ENCODE measurements around the gene BPNT1.

DNA sequence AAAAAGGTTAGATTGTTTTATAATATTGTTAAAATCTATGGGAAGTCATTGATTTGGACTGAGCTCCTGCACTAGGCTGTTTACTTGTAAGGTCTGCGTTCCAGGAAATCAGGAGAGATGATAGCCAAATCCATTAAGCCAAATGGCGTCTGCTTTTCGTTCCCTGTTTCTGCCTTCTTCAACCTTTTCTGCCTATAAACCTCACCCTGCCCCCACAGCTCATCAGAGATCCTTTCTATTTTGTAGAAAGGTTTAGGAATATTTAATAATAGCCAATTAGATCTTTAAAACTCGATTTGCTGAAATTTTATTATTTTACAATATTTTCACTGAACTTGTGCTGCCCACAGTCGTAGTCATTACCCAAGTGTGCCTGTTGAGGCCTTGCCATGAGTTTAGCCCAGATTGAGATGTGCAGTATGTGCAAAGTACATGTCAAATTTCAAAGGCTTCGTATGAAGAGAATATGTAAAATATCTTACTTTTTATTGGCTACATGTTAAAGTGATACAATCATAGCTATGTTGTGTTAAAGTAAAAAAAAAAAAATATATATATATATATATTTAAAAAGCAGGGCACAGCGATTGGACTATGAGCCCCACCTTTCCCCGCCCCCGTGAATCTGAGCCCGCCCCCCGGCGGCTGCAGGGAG lies 3.9 kb upstream of the BPNT1 start:
- TF ChIP-seq, protein P1, sequence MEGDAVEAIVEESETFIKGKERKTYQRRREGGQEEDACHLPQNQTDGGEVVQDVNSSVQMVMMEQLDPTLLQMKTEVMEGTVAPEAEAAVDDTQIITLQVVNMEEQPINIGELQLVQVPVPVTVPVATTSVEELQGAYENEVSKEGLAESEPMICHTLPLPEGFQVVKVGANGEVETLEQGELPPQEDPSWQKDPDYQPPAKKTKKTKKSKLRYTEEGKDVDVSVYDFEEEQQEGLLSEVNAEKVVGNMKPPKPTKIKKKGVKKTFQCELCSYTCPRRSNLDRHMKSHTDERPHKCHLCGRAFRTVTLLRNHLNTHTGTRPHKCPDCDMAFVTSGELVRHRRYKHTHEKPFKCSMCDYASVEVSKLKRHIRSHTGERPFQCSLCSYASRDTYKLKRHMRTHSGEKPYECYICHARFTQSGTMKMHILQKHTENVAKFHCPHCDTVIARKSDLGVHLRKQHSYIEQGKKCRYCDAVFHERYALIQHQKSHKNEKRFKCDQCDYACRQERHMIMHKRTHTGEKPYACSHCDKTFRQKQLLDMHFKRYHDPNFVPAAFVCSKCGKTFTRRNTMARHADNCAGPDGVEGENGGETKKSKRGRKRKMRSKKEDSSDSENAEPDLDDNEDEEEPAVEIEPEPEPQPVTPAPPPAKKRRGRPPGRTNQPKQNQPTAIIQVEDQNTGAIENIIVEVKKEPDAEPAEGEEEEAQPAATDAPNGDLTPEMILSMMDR (IDR thresholded peaks at IDR 0.05), result no peak
- TF ChIP-seq ZFX (IDR thresholded peaks at IDR 0.05; ENCODE audit: borderline replicate concordance), result no peak

Measured in 22Rv1 (cell line).